NCI-H1105 (cell line): ENCODE measurements around the gene TRIM72.
"Not testable (repeated sequence)": the region's sequence is repeated elsewhere in the genome, so short reads cannot be mapped to it uniquely, and the experiment has no call there.

Source experiments
- DNase-seq: peaks from one replicate; lab custom pipeline; 2025; lab: John Stamatoyannopoulos, UW

TRIM72 gene

DNA sequence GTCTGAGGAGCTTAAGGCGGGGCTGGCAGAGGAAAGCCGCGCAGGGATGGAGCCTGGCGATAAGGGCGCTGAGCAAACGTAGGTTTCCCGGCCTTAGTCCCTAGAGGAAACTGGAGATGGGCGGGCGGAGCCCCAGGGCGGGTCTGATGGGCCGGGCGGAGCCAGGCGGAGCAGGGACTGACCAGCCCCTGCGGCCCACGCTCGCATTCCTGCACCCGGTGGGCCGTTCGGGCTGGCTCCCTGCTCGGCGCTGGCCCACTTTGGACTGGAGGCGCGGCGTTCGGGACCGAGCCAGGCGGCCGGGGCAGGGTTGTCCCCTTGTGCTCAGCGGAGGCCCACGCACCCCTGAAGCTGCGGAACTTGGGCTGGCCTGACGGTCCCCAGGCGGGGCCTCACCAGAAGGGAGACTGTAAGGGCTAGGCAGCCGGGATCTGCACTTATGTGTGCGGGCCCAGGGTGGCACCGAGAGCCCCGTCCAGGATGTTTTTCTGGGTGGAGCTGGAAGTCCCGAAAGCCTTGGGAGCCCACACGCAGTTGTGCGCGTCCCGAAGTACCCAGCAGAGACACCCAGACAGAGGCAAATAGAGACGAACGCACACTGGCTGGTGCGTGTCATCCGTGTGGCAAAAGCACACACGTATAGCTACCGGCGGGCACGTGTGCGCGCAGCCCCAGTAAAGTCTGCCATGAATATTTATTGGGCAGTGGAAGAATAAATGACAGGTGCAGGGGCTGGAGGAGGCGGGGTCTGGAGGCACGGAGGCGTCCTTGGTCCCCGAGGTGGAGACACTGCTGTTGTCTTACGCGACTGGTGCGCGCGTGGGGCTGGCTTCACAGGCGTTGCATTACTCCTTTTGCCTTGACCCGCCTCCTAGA lies 1.6 kb downstream of the TRIM72 start:
- DNase-seq = peak; percentile 22

- DNase-seq = no peak
Observed at GRCh38 chr16:31216422-31217135, 2.7 kb downstream of the TRIM72 start, which contains the start of gene PYDC1. PYDC1 (minus strand) TSS chr16:31217135; CDS start chr16:31217028, 107 bp downstream.

DNA sequence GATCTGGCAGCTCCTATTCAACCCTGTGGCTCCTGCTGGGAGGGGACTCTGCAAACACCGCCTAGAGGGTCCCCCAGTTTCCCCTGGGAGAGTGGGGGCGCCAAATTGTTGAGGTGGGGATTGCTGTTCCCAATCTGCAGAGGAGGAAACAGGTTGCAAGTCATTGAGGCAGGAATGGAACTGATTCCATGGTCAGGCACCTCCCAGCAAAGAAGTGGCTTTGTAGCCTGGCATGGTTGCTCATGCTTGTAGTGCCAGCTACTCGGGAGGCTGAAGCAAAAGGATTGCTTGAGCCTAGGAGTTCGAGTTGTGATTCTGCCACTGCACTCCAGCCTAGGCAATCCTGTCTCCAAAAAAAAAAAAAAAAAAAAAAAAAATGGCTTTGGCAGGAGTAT lies 3.2 kb downstream of the TRIM72 start:
- DNase-seq = no peak

GRCh38 chr16:31219154-31219741 lies 5.3 kb downstream of the TRIM72 start:
- DNase-seq = no peak

GRCh38 chr16:31221357-31222160 lies 7.6 kb downstream of the TRIM72 start:
- DNase-seq = no peak

DNA sequence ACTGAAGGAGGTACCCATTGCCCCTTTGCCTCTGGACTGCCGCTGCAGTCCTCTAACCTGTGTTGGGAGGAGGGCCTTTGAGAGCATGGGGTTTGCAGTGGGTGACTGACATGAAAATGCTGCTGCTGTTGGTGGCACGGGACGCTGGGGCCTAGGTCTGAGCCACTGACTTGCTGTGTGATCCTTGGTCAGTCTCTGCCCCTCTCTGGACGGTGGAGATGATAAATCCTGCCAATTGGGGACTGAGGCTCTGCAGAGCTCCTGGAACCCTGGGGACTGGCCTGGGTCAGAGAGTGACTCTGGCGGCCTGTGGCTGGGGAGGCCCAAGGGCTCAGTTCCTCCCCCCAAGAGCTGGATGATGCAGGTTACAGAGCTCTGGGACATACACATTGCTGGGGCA lies 9.1 kb downstream of the TRIM72 start:
- DNase-seq = no peak

DNA sequence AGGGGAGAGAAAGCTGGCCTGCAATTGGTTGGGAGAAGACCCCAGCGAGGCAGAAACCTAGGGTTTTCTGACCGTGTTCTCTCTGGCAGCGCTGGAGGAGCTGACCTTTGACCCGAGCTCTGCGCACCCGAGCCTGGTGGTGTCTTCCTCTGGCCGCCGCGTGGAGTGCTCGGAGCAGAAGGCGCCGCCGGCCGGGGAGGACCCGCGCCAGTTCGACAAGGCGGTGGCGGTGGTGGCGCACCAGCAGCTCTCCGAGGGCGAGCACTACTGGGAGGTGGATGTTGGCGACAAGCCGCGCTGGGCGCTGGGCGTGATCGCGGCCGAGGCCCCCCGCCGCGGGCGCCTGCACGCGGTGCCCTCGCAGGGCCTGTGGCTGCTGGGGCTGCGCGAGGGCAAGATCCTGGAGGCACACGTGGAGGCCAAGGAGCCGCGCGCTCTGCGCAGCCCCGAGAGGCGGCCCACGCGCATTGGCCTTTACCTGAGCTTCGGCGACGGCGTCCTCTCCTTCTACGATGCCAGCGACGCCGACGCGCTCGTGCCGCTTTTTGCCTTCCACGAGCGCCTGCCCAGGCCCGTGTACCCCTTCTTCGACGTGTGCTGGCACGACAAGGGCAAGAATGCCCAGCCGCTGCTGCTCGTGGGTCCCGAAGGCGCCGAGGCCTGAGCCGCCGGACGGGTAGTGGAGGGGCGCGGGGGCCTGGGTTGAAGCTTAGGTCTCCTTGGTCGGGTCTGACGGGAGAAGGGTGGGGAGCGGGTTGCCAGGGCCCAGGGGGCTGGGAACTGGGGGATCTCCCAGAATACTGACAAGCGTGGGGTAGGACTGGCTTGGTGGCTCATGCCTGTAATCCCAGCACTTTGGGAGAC lies 10.4 kb downstream of the TRIM72 start:
- no peak for DNase-seq

GRCh38 chr16:31225193-31225592 lies 11.3 kb downstream of the TRIM72 start:
- DNase-seq = no peak

DNA sequence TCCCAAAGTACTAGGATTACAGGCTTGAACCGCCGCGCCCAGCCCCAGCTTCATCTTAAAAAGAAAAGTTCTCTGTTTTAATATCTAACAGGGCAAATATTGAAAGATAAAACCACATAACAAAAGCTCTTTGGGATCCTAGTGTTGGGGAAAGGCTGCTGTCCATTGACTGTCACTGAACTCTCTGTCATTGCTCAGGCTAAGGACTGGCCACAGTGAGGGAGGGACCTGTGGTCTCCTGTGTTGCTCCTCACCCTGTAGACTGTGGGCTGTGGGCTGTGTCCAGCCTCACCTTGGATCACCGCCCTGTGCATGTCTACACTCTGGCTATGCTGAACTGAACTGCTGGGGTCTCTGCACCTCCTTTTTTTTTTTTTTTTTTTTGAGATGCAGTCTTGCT lies 14.3 kb downstream of the TRIM72 start:
- DNase-seq = no peak

DNA sequence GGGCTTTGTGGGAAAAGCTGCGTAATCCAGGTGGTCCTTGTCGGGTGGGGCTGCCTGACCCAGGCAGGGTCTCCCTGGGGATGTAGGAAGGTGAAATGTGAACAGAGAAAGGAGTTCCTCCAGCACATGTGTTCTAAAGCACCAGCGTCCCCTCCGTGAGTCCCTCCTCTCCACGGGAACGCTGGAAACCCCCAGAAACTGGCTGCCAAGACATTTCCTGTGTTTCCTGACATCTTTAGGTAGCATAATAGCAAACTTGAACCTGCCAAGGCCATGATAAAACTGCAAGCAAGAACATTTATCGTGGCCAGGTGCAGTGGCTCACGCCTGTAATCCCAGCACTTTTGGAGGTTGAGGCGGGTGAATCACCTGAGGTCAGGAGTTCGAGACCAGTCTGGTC lies 15.6 kb downstream of the TRIM72 start:
- DNase-seq = no peak

- DNase-seq = no peak
Observed at GRCh38 chr16:31238041-31238440, 24.1 kb downstream of the TRIM72 start.

DNA sequence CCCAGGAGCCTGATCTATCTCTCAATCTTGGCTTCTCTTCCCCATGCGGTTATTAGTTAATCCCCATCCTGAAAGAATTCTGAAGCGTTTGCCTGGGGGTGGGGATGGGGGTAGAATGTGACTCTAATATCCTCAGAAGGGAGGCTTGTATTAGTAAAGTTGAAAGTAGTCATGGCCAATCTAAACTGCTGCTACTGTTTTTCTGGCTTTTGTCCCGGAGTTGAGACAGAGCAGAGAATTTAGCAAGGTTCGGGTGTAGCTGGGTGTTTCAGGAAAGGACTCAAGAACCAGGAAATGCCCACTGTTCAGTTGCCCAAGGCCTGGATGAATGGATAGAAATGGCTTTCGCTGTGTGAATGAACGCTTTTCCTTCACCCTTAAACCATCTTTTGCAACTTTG lies 28.3 kb downstream of the TRIM72 start:
- DNase-seq = no peak

GRCh38 chr16:31243734-31244670 lies 30.1 kb downstream of the TRIM72 start:
- no peak for DNase-seq

GRCh38 chr16:31245598-31245997 lies 31.7 kb downstream of the TRIM72 start:
- DNase-seq = not testable (repeated sequence)

DNA sequence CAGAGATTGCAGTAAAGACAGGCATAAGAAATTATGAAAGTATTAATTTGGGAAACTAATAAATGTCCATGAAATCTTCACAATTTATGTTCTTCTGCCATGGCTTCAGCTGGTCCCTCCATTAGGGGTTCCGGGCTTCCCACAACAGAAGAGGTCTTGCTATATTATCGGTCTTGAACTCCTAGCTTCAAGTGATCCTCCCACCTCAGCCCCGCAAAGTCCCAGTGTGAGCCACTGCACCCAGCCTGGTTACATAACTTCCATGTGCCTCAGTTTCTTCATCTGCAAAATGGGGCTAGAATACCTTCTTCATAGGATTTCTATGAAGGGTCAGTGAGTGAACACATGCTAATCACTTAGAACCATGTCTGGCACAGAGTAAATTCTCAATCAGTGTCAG lies 32.4 kb downstream of the TRIM72 start:
- DNase-seq = no peak

- DNase-seq = no peak
Observed at GRCh38 chr16:31248344-31248743, 34.4 kb downstream of the TRIM72 start.

DNA sequence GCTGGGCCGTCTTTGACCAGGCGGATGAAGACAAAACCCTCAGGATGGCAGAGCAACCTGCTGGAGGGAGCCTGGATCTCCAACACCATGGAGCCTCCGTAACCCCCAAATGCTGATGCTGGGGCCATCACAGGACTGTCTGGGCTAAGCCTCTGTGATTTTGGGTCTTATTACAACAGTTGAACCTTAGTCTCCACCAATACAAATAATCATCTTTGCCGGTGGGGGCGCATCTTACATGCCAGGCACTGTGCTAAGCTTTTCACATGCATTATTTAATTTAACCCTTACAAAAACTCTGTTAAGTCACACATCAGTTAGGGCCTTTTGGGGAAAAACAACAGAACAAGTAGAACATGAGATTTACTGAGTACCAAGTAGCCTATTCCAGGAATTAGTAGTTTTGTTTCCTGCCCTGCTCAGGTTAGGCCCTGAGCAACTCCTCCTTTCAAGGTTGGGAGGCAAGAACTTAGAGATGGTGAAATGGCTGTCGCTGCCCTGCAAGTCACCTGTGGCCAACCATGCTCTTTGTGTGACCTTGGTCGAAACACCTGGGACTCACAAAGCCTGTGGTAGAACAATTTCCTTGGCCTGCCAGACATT lies 37.0 kb downstream of the TRIM72 start:
- DNase-seq = no peak

DNA sequence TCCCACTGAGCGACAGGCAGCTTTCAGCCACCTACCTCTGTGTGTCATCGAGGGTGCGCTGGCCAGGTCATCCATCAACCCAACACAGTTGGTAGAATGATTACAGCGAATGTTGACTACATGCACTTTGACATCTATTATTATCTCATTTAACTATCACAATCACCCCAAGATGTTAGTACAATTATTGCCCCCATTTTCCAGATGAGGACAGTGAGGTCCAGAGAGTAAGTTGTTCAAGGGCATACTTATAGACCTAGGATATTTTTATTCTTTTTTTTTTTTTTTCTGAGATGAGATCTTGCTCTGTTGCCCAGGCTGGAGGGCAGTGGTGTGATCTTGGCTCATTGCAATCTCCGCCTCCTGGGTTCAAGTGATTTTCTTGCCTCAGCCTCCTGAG lies 37.5 kb downstream of the TRIM72 start:
- DNase-seq = no peak

GRCh38 chr16:31253642-31254045 lies 39.7 kb downstream of the TRIM72 start:
- DNase-seq = no peak

- DNase-seq = no peak
Observed at GRCh38 chr16:31256466-31256865, 42.5 kb downstream of the TRIM72 start.
